ENCODE data around the gene ABCA8. TPM values are rescaled to one million over a fixed set of nuclear protein-coding genes. Genes with fewer than 3 reads are reported as not detected.

ABCA8 gene
- total RNA-seq, 2 experiments from 2014 or later: not detected

DNA sequence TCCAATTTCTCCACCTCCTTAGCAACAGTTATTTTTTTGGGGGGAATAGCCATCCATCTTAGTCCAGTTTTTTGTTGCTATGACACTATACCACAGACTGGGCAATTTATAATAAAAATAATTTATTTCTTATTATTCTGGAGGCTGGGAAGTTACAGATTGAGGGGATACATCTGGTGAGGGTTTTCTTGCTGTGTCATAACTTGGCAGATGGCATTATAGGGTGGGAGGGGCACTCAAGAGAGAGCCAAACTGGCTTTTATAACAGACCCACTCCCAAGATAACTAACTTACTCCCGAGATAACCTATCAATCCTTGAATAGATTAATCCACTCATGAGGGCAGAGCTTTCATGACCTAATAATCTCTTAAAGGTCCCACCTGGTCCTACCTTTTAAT is 84.2 kb downstream of the ABCA8 start:
- Mint-ChIP-seq H3K27me3 (no peaks in the 10 kb centered on the region), H3K4me3 (no peak overlapping the region), H3K9me3 (no peaks in the 10 kb centered on the region), H3K27ac (no peak overlapping the region), H3K36me3 (ENCODE audit: low read depth) (no peaks in the 10 kb centered on the region), H3K4me1 (no peaks in the 10 kb centered on the region)
- DNase-seq: no peak
- ChIA-PET CTCF (no interaction called here), POLR2A (no interaction called here)

DNA sequence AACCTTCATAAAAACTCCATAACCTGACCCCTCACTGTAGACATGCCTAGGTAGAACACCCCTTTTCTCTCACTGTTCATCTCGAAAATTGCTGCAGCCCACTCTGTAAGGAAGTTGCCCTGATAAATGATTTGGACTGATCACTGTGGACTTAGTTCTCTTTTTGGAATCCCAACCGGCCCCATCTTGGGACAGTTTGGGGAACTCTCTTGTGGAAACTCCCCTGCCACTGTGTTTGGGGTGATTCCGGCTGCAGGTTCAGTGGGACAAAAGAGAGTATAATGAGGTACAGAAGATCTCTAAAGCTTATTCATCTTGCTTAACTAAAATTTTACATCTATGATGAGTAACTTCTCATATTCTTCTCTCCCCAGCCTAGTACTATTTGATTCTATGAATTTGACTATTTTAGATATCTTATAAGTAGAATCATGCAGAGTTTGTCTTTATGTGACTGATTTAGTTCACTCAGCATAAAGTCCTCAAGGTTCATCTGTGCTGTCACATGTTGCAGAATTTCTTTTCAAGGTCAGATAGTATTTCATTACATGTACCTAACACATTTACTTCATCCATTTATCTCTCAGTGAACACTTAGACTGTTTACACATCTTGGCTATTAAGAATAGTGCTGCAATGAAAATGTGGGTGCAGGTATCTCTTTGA is 84.9 kb downstream of the ABCA8 start:
- no peaks in the 10 kb centered on the region for H3K27me3 Mint-ChIP-seq
- H3K4me1 Mint-ChIP-seq: no peaks in the 10 kb centered on the region
- POLR2A ChIA-PET: no interaction called here
- DNase-seq: no peak
- H3K36me3 Mint-ChIP-seq (ENCODE audit: low read depth): no peaks in the 10 kb centered on the region
- CTCF ChIA-PET: no interaction called here
- no peak overlapping the region for H3K27ac Mint-ChIP-seq
- H3K4me3 Mint-ChIP-seq: no peak overlapping the region
- H3K9me3 Mint-ChIP-seq: no peaks in the 10 kb centered on the region

GRCh38 chr17:68868708-68869107 is 86.5 kb downstream of the ABCA8 start:
- CTCF ChIA-PET: no interaction called here
- no peaks in the 10 kb centered on the region for H3K4me1 Mint-ChIP-seq
- POLR2A ChIA-PET: no interaction called here
- H3K4me3 Mint-ChIP-seq: no peak overlapping the region
- H3K27ac Mint-ChIP-seq: no peak overlapping the region
- no peaks in the 10 kb centered on the region for H3K9me3 Mint-ChIP-seq
- no peaks in the 10 kb centered on the region for H3K36me3 Mint-ChIP-seq (ENCODE audit: low read depth)
- no peaks in the 10 kb centered on the region for H3K27me3 Mint-ChIP-seq
- DNase-seq: no peak

- Mint-ChIP-seq H3K9me3 (no peaks in the 10 kb centered on the region), H3K36me3 (ENCODE audit: low read depth) (no peaks in the 10 kb centered on the region), H3K27ac (no peak overlapping the region), H3K27me3 (no peaks in the 10 kb centered on the region), H3K4me3 (no peak overlapping the region), H3K4me1 (no peaks in the 10 kb centered on the region)
- ChIA-PET POLR2A (no interaction called here), CTCF (no interaction called here)
- no peak for DNase-seq
Observed at GRCh38 chr17:68867759-68868516, 87.3 kb downstream of the ABCA8 start.

- Mint-ChIP-seq H3K4me3 (no peak overlapping the region), H3K9me3 (no peaks in the 10 kb centered on the region), H3K4me1 (no peaks in the 10 kb centered on the region), H3K27me3 (no peaks in the 10 kb centered on the region), H3K27ac (no peak overlapping the region), H3K36me3 (ENCODE audit: low read depth) (no peaks in the 10 kb centered on the region)
- no peak for DNase-seq
- ChIA-PET POLR2A (no interaction called here), CTCF (no interaction called here)
Observed at GRCh38 chr17:68865584-68865983, 89.6 kb downstream of the ABCA8 start.

- DNase-seq: no peak
- ChIA-PET CTCF (no interaction called here), POLR2A (no interaction called here)
- Mint-ChIP-seq H3K27ac (no peak overlapping the region), H3K4me1 (no peaks in the 10 kb centered on the region), H3K27me3 (no peaks in the 10 kb centered on the region), H3K4me3 (no peak overlapping the region), H3K9me3 (no peaks in the 10 kb centered on the region), H3K36me3 (ENCODE audit: low read depth) (no peaks in the 10 kb centered on the region)
Observed at GRCh38 chr17:68863091-68863652, 92.0 kb downstream of the ABCA8 start.

GRCh38 chr17:68861602-68862001 is 93.6 kb downstream of the ABCA8 start:
- no peak for DNase-seq
- CTCF ChIA-PET: no interaction called here

GRCh38 chr17:68860941-68861340 is 94.3 kb downstream of the ABCA8 start:
- ChIA-PET POLR2A (no interaction called here), CTCF (no interaction called here)
- no peak for DNase-seq

More at GRCh38 chr17:68861602-68862001, 93.6 kb downstream of the ABCA8 start:
- no peaks in the 10 kb centered on the region for H3K9me3 Mint-ChIP-seq
- H3K27ac Mint-ChIP-seq: no peak overlapping the region
- H3K36me3 Mint-ChIP-seq (ENCODE audit: low read depth): no peaks in the 10 kb centered on the region
- no peaks in the 10 kb centered on the region for H3K27me3 Mint-ChIP-seq
- POLR2A ChIA-PET: no interaction called here
- H3K4me1 Mint-ChIP-seq: no peaks in the 10 kb centered on the region
- H3K4me3 Mint-ChIP-seq: no peak overlapping the region

GRCh38 chr17:68854452-68854851 is 100.7 kb downstream of the ABCA8 start:
- DNase-seq: no peak
- no peaks in the 10 kb centered on the region for H3K27me3 Mint-ChIP-seq
- H3K4me3 Mint-ChIP-seq: no peak overlapping the region
- no peaks in the 10 kb centered on the region for H3K9me3 Mint-ChIP-seq
- CTCF ChIA-PET: no interaction called here
- H3K27ac Mint-ChIP-seq: no peak overlapping the region
- H3K4me1 Mint-ChIP-seq: no peaks in the 10 kb centered on the region
- no peaks in the 10 kb centered on the region for H3K36me3 Mint-ChIP-seq (ENCODE audit: low read depth)
- POLR2A ChIA-PET: no interaction called here

More at GRCh38 chr17:68860941-68861340, 94.3 kb downstream of the ABCA8 start:
- Mint-ChIP-seq H3K4me1 (no peaks in the 10 kb centered on the region), H3K4me3 (no peak overlapping the region), H3K36me3 (ENCODE audit: low read depth) (no peaks in the 10 kb centered on the region), H3K27ac (no peak overlapping the region), H3K9me3 (no peaks in the 10 kb centered on the region), H3K27me3 (no peaks in the 10 kb centered on the region)

GRCh38 chr17:68853439-68853838 is 101.8 kb downstream of the ABCA8 start:
- no peaks in the 10 kb centered on the region for H3K36me3 Mint-ChIP-seq (ENCODE audit: low read depth)
- ChIA-PET CTCF (no interaction called here), POLR2A (no interaction called here)
- no peaks in the 10 kb centered on the region for H3K9me3 Mint-ChIP-seq
- no peaks in the 10 kb centered on the region for H3K27me3 Mint-ChIP-seq
- H3K27ac Mint-ChIP-seq: no peak overlapping the region
- no peak for DNase-seq
- no peaks in the 10 kb centered on the region for H3K4me1 Mint-ChIP-seq
- H3K4me3 Mint-ChIP-seq: no peak overlapping the region

- Mint-ChIP-seq H3K4me3 (no peak overlapping the region), H3K4me1 (no peaks in the 10 kb centered on the region), H3K36me3 (ENCODE audit: low read depth) (no peaks in the 10 kb centered on the region), H3K27ac (no peak overlapping the region), H3K9me3 (no peaks in the 10 kb centered on the region), H3K27me3 (no peaks in the 10 kb centered on the region)
- no peak for DNase-seq
- ChIA-PET CTCF (no interaction called here), POLR2A (no interaction called here)
Observed at GRCh38 chr17:68853036-68853435, 102.2 kb downstream of the ABCA8 start.

DNA sequence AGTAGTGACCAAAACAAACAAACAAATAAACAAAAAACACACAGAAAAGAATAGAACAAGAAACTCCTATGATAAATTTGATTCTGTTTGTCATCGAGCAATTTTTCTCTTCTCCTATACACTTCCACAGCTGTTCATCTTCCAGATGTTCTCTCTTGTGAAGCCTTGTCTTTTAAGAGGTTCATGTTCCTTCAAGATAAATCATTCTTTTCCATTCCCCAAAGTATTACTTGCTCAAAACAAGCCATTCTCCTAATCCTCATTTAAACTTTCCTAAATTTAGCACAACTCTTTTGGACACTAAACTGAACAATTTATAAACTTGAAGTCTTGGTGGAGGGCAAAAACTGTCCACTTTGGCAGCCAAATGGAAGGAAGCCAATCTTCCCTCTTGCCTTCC is 103.3 kb downstream of the ABCA8 start:
- Mint-ChIP-seq H3K27me3 (no peaks in the 10 kb centered on the region), H3K9me3 (no peaks in the 10 kb centered on the region), H3K4me1 (no peaks in the 10 kb centered on the region), H3K36me3 (ENCODE audit: low read depth) (no peaks in the 10 kb centered on the region), H3K4me3 (no peak overlapping the region), H3K27ac (no peak overlapping the region)
- CTCF ChIA-PET: no interaction called here
- POLR2A ChIA-PET: no interaction called here
- DNase-seq: no peak

DNA sequence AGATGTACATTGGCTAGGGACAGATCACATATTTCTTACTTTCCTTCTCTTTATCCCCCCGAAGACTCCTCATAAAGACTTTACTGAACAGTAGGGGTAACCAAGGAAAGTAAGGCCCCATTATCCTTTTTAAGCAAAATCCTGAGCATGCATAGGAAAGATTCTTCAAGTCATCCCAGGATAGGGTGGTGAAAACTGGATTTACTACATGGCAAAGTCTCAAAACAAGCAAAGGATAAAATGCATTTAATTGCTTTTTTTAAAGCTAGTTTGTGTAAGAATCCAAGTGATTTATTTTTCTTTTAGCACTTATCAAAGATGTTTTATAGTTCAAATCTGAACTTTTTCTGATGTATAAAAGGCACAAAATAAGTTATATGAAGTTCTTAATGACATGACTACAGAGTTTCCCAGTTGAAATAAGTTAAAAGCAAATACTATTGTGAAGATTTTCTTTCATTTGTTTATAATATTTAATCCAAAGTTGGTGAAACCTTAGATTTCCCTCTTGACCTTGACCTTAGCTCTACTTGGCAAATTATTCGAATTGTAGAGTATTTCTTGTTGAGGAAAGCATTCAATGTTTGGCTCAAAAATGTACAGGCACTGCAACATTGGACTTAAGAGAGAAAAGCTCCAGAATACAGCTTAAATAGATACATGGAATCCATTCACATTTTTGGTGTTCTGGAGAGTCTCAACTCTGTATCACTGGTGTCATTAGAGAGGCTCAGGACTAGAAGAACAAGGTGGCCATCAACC is 104.3 kb downstream of the ABCA8 start:
- CTCF ChIA-PET: no interaction called here
- Mint-ChIP-seq H3K4me1 (no peaks in the 10 kb centered on the region), H3K36me3 (ENCODE audit: low read depth) (no peaks in the 10 kb centered on the region), H3K27me3 (no peaks in the 10 kb centered on the region), H3K27ac (no peak overlapping the region), H3K4me3 (no peak overlapping the region), H3K9me3 (no peaks in the 10 kb centered on the region)
- POLR2A ChIA-PET: no interaction called here
- DNase-seq: no peak

Measured in activated CD4-positive, alpha-beta memory T cell treated with anti-CD3 and anti-CD28 coated beads, Interleukin-2, amount 10 ng/mL, durations not matched to agents 7 days and 5 days (primary cell).